Measurements from ENCODE around the gene METTL22.

Gene METTL22

DNA sequence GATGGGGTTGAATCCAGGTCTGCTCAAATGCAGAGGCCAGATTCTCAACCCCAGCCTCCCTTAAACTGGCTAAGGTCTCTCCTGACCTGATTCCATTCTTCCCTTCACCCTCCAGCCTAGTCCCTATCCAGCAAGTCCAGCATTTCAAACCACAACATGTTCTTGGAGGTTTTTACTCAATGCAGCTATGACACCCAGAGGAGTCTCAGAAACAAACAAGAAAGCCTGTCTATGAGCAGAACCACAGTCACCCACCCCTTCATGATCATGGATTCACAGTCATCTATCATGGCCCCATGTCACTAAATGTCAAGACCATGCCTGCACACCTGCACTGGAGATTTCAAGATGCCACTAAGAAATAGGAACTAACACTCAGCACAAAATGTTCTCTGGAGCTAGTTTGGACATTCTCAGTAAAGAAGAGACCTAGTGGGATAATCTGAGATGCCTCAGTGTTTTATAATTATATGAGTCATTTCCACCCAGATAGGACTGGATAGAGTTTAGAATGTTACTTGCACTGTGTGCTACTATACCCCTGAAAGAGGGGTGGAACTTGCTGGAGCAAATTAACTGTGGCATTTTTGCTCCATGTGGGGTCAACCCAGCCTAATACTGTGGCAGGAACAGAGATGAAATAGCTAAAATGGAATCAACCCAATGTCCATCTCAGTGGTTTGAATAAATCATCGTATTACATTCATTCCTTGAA lies 9.5 kb upstream of the METTL22 start:
- no peaks in the 10 kb centered on the region for H3K36me3 Mint-ChIP-seq
- H3K27me3 Mint-ChIP-seq: peaks cover 15% of the 10 kb centered on the region
- no peaks in the 10 kb centered on the region for H3K9me3 Mint-ChIP-seq
- DNase-seq (ENCODE audit: low spot score in 2 of 2) (no peak), ATAC-seq (ENCODE audit: low read depth) (no peak)
- no peak overlapping the region for H3K4me3 Mint-ChIP-seq
- peaks cover 2% of the 10 kb centered on the region for H3K4me1 Mint-ChIP-seq
- H3K27ac Mint-ChIP-seq: no peak overlapping the region

DNA sequence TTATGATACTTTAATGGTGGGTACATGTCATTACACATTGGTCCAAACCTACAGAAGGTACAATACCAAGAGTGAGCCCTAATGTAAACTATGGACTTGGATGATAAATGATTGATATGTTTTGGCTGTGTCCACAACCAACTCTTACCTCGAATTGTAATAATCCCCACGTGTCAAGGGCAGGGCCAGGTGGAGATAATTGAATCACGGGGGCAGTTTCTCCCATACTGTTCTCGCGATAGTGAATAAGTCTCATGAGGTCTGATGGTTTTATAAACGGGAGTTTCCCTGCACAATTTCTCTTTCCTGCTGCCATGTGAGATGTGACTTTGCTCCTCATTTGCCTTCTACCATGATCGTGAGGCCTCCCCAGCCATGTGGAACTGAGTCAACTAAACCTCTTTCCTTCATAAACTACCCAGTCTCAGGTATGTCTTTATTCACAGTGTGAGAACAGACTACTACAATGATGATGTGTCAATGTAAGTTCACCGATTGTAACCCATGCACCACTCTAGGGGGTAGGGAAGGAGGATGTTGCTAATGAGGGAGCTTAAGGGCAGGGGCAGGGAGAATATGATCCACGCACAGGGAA lies 7.0 kb upstream of the METTL22 start:
- H3K4me1 Mint-ChIP-seq: peaks cover 4% of the 10 kb centered on the region
- H3K36me3 Mint-ChIP-seq: no peaks in the 10 kb centered on the region
- no peak overlapping the region for H3K4me3 Mint-ChIP-seq
- no peaks in the 10 kb centered on the region for H3K9me3 Mint-ChIP-seq
- H3K27me3 Mint-ChIP-seq: peaks cover 15% of the 10 kb centered on the region
- DNase-seq (ENCODE audit: low spot score in 2 of 2) (no peak), ATAC-seq (ENCODE audit: low read depth) (no peak)
- no peak overlapping the region for H3K27ac Mint-ChIP-seq

DNA sequence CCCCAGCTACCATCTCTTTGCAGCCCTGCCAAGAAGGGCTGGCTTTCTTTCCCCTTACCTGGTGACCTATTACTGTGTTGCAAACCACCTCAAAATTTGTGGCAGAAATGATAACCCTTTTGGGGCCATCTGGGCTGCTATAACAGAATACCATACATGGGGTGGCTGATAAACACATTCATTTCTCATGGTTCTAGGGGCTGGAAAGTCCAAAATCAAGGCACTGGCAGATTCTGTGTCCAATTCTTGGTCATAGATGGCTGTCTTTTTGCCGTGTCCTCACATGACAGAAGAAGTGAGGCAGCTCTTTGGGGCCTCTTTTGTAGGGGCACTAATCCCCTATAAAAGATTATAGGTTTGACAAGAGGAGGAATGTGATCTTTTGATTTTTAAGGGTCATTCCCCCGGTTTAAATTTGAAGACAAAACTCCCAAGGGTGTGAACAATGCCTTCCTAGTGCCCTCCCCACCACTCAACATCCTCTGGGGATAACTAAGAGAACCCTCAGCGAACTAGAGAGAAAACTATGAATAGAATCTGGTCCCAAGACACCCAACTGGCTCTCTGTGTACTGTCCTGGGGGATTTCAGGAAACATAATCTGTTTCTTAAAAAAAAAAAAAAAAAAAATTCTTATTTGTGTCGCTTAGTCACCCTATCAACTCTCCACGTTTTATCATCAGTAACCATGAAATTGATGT lies 1.7 kb upstream of the METTL22 start:
- Mint-ChIP-seq H3K27ac (no peak overlapping the region), H3K4me1 (peaks cover 9% of the 10 kb centered on the region), H3K27me3 (peaks cover 2% of the 10 kb centered on the region), H3K36me3 (no peaks in the 10 kb centered on the region), H3K9me3 (no peaks in the 10 kb centered on the region), H3K4me3 (no peak overlapping the region)
- ATAC-seq (ENCODE audit: low read depth) (no peak), DNase-seq (ENCODE audit: low spot score in 2 of 2) (no peak)

DNA sequence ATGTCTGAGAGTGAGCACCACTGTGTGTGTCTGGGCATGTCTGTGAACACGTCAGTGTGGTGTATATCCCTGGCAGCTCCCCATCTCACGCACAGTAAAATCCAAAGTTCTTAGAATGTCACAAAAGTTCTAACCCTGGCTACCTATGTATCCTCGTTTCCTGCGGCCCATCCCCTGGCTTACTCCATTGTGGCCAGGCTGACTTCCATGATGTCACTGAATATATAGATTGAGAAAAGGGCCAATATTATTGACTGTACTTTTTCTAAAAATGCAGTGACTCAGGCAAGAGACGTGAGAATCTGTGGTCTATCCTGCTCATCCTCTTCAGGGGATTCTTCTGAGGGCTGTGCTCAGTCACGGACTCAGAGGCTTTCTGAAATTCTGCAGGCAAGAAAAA lies 963 bp upstream of the METTL22 start:
- H3K4me3 Mint-ChIP-seq: peak overlapping the region; percentile 95
- no peaks in the 10 kb centered on the region for H3K36me3 Mint-ChIP-seq
- H3K27me3 Mint-ChIP-seq: peaks cover 2% of the 10 kb centered on the region
- DNase-seq (ENCODE audit: low spot score in 2 of 2): no peak
- H3K27ac Mint-ChIP-seq: no peak overlapping the region
- H3K9me3 Mint-ChIP-seq: no peaks in the 10 kb centered on the region
- no peak for ATAC-seq (ENCODE audit: low read depth)
- H3K4me1 Mint-ChIP-seq: peaks cover 9% of the 10 kb centered on the region

DNA sequence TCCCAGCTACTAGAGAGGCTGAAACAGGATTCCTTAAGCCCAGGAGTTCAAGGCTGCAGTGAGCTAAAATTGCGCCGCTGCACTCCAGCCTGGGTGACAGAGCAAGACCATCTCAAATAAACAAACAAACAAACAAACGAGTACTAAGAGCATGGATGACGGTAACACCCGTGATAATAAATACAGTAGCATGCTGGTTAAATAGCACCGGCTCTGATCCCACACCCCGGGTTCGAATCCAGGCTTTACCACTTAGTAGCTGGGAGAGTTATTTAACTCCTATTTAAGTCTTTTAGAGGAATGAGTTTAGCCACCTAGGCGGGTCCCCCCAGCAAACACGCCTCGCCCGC lies 301 bp upstream of the METTL22 start:
- ATAC-seq (ENCODE audit: low read depth) (no peak), DNase-seq (ENCODE audit: low spot score in 2 of 2) (no peak)
- Mint-ChIP-seq H3K4me3 (peak overlapping the region; percentile 95), H3K4me1 (peaks cover 9% of the 10 kb centered on the region), H3K36me3 (no peaks in the 10 kb centered on the region), H3K9me3 (no peaks in the 10 kb centered on the region), H3K27me3 (peaks cover 2% of the 10 kb centered on the region), H3K27ac (peak overlapping the region; percentile 80)

DNA sequence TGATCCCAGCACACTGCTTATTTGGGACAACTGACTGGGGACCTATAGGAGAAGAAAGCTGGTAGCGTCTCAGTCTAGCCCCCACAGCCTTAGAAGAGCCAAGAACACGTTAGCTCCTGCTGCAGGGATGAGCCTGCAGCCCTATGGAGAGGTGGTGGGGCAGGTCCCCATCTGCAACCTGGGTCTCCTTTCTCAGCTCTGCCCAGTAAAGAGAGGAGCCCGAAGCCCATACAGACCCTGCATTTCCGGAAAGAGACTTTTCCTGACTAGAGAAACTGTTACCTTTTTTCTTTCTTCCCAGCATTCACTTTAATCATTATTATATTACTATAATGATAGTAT lies 788 bp downstream of the METTL22 start:
- H3K36me3 Mint-ChIP-seq: peaks cover 4% of the 10 kb centered on the region
- H3K4me1 Mint-ChIP-seq: peaks cover 13% of the 10 kb centered on the region
- peaks cover 2% of the 10 kb centered on the region for H3K27me3 Mint-ChIP-seq
- no peak for ATAC-seq (ENCODE audit: low read depth)
- no peak for DNase-seq (ENCODE audit: low spot score in 2 of 2)
- H3K27ac Mint-ChIP-seq: peak overlapping the region; percentile 80
- no peaks in the 10 kb centered on the region for H3K9me3 Mint-ChIP-seq
- H3K4me3 Mint-ChIP-seq: peak overlapping the region; percentile 95

DNA sequence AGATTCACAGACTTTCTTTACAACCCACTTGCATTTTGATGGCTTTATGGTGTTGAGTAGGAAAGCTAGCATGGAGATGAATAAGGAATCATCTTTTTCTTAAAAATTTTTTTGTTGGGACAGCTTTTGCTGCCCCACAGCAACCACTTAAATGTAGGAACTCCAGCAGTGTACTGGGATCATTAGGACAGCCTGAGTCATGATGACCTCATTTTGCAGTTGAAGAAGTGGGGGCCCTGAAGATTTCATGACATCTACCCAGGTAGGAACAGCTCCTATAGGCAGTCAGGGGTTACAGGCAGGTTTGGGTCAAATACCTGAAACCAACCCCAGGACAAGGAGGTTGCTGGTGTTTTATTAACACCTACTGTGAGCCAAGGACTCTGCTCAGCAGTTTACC lies 2.1 kb downstream of the METTL22 start:
- Mint-ChIP-seq H3K36me3 (peaks cover 8% of the 10 kb centered on the region), H3K4me1 (peaks cover 13% of the 10 kb centered on the region), H3K27ac (no peak overlapping the region), H3K9me3 (no peaks in the 10 kb centered on the region), H3K27me3 (peaks cover 2% of the 10 kb centered on the region), H3K4me3 (no peak overlapping the region)
- ATAC-seq (ENCODE audit: low read depth) (no peak), DNase-seq (ENCODE audit: low spot score in 2 of 2) (no peak)

DNA sequence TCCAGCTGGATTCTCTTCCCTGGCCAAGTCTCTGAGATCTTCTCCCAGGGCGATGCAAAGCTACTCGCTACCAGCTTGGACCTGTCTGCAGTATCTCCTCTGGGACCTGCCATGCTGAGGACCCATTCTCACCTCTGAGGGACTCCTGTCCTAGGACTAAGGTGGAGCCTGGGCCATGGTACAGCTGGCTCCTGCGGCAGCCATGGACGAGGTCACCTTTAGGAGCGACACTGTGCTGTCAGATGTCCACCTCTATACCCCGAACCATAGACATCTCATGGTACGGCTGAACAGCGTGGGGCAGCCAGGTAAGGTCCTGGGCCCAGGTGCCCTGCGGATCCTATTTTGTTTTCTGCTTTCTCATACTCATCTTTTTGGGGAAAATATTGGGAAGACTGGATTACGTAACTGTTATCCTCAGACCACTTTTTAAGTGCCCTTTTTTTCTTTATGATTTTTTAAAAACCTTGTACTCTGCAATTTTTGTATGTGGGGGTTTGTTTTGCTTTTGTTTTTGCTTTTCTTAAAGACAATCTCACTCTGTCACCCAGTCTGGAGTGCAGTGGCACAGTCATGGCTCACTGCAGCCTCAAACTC lies 4.1 kb downstream of the METTL22 start:
- ATAC-seq (ENCODE audit: low read depth) (no peak), DNase-seq (ENCODE audit: low spot score in 2 of 2) (no peak)
- peaks cover 19% of the 10 kb centered on the region for H3K36me3 Mint-ChIP-seq
- H3K4me1 Mint-ChIP-seq: peaks cover 15% of the 10 kb centered on the region
- H3K27me3 Mint-ChIP-seq: no peaks in the 10 kb centered on the region
- no peak overlapping the region for H3K4me3 Mint-ChIP-seq
- H3K27ac Mint-ChIP-seq: no peak overlapping the region
- no peaks in the 10 kb centered on the region for H3K9me3 Mint-ChIP-seq

DNA sequence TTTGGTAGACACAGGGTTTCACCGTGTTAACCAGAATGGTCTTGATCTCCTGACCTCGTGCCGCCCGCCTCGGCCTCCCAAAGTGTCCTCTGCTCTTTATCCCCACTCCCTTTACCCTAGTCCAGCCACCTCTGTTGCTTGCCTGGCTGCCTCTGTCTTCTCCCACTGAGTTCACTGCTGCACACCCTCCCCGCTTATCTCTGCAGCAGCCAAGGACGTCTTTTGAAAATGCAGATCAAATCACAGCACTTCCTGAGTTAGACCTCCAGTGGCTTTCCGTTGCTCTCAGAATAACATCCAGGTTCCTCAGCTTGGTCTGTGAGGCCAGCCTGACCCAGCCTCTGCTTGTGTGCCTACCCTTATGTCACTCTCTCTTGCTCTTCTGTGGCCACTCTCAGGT lies 5.4 kb downstream of the METTL22 start:
- no peak overlapping the region for H3K27ac Mint-ChIP-seq
- no peak for DNase-seq (ENCODE audit: low spot score in 2 of 2)
- no peaks in the 10 kb centered on the region for H3K27me3 Mint-ChIP-seq
- no peak overlapping the region for H3K4me3 Mint-ChIP-seq
- ATAC-seq (ENCODE audit: low read depth): no peak
- H3K9me3 Mint-ChIP-seq: no peaks in the 10 kb centered on the region
- H3K36me3 Mint-ChIP-seq: peaks cover 19% of the 10 kb centered on the region
- H3K4me1 Mint-ChIP-seq: peaks cover 15% of the 10 kb centered on the region

DNA sequence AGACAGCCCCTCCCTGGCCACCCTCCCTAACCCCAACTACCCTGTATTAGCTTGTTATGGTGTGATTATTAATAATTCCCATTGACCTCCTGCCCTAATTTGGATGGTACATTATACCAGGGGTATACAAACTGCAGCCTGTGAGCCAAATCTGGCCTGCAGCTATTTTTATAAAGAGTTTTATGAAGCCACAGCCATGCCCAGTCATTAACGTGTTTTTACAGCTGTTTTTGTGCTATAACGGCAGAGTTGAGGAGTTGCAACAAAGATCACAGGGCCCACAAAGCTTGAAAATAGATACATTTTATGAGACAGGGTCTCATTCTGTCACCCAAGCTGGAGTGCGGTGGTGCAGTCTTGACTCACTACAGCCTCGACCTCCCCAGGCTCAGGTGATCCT lies 6.0 kb downstream of the METTL22 start:
- ATAC-seq (ENCODE audit: low read depth) (no peak), DNase-seq (ENCODE audit: low spot score in 2 of 2) (no peak)
- peaks cover 10% of the 10 kb centered on the region for H3K4me1 Mint-ChIP-seq
- H3K4me3 Mint-ChIP-seq: no peak overlapping the region
- peaks cover 24% of the 10 kb centered on the region for H3K36me3 Mint-ChIP-seq
- no peaks in the 10 kb centered on the region for H3K27me3 Mint-ChIP-seq
- no peak overlapping the region for H3K27ac Mint-ChIP-seq
- H3K9me3 Mint-ChIP-seq: no peaks in the 10 kb centered on the region

DNA sequence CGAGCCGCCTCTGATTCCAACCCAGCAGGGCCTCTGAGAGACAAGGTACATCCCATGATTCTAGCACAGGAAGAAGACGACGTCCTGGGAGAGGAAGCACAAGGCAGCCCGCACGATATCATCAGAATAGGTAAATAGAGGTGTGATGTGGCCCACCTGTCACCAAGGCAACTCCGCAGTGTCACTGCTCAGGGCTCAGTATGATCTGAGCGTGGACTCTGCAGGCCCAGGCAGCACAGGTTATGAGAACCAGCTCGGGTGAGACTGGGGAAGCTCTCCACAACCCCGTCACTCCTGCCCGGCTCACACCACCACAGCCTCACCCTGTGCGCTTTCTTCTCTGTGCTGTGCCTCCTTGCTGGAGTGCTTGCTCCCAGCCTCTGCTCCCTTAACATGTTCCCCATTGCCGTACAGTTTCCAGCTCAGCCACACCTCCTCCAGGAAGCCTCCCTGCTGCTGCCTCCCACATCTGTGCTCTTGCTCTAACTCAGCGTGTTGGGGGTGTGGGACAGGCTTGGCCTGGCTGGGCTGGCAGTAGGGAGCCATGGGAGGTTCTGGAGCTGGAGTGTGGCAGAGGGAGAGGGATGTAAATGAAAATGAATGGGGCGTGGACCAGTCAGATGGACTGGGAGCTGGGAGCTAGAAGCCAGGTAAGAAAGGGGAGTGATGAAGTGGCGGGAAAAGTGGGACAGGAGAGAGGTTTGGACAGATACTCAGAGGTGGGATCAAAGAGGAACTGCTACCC lies 7.7 kb downstream of the METTL22 start:
- peaks cover 11% of the 10 kb centered on the region for H3K4me1 Mint-ChIP-seq
- peaks cover 31% of the 10 kb centered on the region for H3K36me3 Mint-ChIP-seq
- DNase-seq (ENCODE audit: low spot score in 2 of 2): no peak
- no peak overlapping the region for H3K4me3 Mint-ChIP-seq
- H3K9me3 Mint-ChIP-seq: no peaks in the 10 kb centered on the region
- no peak for ATAC-seq (ENCODE audit: low read depth)
- no peaks in the 10 kb centered on the region for H3K27me3 Mint-ChIP-seq
- H3K27ac Mint-ChIP-seq: no peak overlapping the region

DNA sequence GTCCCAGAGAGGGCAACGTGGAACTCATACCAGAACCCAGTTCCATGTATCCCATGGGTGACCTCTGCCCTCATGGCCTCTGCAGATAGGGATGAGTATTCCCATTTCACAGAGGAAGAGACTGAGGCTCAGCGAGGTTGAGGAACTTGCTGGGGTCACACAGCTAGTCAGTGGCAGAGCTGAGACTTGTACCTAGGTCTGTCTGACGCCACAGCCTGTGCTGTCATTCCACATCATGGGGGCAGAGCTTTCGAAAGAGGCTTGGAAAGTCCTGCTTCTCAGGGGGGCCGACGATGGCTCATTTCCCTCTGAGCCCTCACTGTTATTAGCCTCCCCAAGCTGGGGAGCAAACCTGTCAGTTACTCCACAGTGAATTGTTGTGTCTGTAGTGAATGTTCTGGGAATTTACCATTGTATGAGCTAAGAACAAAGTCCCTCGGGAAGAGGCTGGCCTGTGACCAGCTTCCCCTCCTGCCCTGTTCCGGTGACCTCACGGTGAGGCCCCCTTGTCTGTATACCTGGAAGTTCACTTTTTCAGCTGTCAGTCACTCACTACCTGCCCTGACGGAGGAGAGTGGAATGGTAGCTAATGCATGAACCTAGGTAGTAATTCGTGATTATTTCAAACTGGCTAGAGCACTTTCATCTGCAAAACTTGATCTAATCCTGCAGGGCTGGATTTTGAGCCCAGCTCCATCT lies 8.9 kb downstream of the METTL22 start:
- DNase-seq (ENCODE audit: low spot score in 2 of 2) (no peak), ATAC-seq (ENCODE audit: low read depth) (no peak)
- H3K9me3 Mint-ChIP-seq: no peaks in the 10 kb centered on the region
- no peak overlapping the region for H3K4me3 Mint-ChIP-seq
- H3K27ac Mint-ChIP-seq: no peak overlapping the region
- H3K36me3 Mint-ChIP-seq: peaks cover 32% of the 10 kb centered on the region
- H3K4me1 Mint-ChIP-seq: peaks cover 11% of the 10 kb centered on the region
- no peaks in the 10 kb centered on the region for H3K27me3 Mint-ChIP-seq

DNA sequence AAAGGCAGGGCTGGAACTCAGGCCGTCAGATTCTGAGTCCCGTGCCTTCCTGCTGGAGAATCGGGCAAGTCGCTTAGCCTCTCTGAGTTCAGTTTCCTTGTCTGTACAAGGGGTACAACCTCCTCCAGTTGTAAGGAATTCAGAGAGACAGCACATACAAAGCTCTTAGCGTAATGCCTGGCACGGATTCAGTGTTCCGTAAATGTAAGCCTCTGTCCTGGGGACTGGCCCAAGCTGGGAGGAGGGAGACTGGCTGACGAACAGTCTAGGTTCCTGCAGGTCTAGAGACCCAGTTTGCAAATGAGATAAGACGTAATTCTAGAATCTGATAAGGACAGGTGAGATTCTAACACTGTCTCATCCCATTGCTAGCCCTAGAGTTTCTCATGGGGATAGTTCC lies 9.9 kb downstream of the METTL22 start:
- ATAC-seq (ENCODE audit: low read depth) (no peak), DNase-seq (ENCODE audit: low spot score in 2 of 2) (no peak)
- no peak overlapping the region for H3K27ac Mint-ChIP-seq
- H3K4me1 Mint-ChIP-seq: peaks cover 12% of the 10 kb centered on the region
- no peak overlapping the region for H3K4me3 Mint-ChIP-seq
- H3K9me3 Mint-ChIP-seq: no peaks in the 10 kb centered on the region
- peaks cover 32% of the 10 kb centered on the region for H3K36me3 Mint-ChIP-seq
- no peaks in the 10 kb centered on the region for H3K27me3 Mint-ChIP-seq
